SH-SY5Y (cell line): ENCODE results near the gene NR2C1.

Experiments
- GATA2 ChIP-seq: IDR thresholded peaks from 2 replicates; pipeline ENCODE4 v1.6.1; 2011; ENCODE audit warnings: mild to moderate bottlenecking, low read depth, low read length
- GATA3 ChIP-seq: IDR thresholded peaks from 2 replicates; pipeline ENCODE4 v1.6.1; 2011; ENCODE audit warnings: low read depth, mild to moderate bottlenecking, low read length, moderate library complexity

The NR2C1 gene

DNA sequence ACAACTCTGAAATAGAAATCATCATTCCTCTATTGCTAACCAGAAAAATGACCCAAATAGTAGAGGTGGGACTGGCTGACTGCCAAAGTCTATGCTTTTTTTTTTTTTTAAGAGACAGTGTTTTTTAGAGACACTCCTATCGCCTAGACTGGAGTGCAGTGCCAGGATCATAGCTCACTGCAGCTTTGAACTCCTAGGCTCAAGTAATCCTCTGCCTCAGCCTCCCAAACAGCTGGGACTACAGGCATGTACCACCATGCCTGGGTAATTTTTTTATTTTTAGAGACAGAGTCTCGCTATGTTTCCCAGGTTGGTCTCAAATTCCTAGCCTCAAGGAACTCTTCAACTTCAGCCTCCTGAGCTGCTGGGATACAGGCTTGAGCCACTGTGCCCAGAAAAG lies 19.2 kb downstream of the NR2C1 start:
- TF ChIP-seq GATA3 (no peak), GATA2 (no peak)

DNA sequence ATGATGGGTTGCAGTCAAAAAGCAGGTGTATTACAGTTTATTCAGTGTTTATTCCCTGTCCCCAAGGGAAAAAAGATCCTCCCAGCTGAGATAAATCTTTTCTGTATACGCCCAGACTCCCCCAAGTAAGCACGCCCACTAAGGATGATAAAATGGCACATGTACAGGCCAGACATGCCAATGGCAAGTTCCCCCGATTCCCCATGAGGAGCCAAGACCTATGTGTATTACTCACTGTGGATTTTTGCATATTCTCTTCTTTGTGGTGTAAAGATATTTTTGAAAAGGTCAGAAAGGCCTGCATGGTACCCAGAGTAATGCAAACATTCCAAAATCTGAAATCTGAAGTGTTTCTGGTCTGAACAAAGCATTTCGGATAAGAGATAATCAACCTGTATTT lies 22.2 kb downstream of the NR2C1 start:
- TF ChIP-seq GATA3 (no peak), GATA2 (no peak)

- TF ChIP-seq GATA2 (no peak), GATA3 (no peak)
Observed at GRCh38 chr12:95037906-95038305, 35.5 kb downstream of the NR2C1 start.

GRCh38 chr12:95034750-95035149 lies 38.7 kb downstream of the NR2C1 start:
- TF ChIP-seq GATA2 (no peak), GATA3 (no peak)

DNA sequence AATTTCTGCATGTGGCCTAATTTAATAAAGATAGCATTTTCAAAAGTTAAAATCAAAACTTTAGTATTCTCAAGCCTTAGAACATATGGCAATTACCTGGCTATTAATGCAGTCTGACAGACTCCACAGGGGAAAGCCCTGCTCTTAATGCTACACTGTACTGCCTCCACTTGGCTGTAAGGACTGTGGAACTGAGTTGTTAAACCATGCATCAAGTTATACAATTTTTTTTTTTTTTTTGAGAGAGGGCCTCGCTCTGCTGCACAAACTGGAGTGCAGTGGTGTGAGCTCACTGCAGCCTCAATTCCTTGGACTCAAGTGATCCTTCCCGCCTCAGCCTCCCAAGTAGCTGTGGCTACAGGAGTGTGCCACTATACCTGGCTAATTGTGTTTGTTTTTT lies 50.9 kb downstream of the NR2C1 start:
- TF ChIP-seq GATA3 (no peak), GATA2 (no peak)

GRCh38 chr12:95017482-95017881 lies 55.9 kb downstream of the NR2C1 start:
- TF ChIP-seq GATA3 (no peak), GATA2 (no peak)

DNA sequence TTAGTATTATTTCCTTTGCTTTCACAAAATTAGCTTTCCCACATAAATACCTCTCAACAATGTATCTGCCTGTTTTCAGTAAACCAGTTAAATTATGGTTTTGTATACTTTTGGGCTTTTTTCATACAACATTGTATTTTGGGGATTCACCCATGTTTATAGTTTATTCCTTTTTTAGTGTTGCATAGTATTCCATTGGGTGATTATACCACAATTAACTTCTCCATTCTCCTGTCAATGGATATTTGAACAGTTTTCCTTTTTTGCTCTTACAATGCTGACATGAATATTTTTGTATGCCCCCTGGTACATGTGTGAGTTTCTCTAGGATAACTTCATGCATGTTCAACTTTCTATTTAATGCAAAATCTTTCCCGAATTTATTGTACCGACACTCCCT lies 57.3 kb downstream of the NR2C1 start:
- TF ChIP-seq GATA3 (no peak), GATA2 (no peak)

- TF ChIP-seq GATA3 (no peak), GATA2 (no peak)
Observed at GRCh38 chr12:95014554-95014953, 58.9 kb downstream of the NR2C1 start.

DNA sequence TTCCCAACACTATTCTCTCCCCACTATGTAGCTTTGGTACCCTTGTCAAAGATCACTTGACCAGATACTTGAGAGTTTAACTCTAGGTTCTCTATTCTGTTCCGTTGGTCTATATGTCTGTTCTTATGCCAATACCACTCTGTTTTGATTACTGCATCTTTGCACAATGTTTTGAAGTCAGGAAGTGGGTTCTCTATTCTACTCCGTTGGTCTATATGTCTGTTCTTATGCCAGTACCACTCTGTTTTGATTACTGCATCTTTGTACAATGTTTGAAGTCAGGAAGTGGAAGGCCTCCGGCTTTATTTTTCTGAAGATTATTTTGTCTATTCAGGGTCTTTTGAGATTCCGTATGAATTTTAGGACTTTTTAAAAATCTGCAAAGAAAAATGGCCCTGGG lies 67.2 kb downstream of the NR2C1 start:
- TF ChIP-seq GATA2, result no peak
- no peak for TF ChIP-seq GATA3

DNA sequence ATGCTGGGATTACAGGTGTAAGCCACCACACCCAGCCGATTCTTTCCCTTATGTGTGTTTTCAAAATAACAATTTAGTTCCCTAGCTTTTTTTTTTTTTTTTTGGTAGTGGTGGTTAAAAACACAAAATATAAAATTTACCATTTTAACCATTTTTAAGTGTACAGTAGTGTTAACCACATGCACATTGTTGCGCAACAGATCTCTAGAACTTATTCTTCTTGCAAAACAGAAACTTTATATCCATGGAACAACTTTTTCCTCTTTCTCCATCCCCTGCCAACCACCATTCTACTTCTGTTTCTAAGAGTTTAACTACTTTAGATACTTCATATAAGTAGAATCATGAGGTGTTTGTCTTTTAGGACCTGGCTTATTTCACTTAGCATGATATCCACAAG lies 68.8 kb downstream of the NR2C1 start:
- TF ChIP-seq GATA2 (no peak), GATA3 (no peak)

- TF ChIP-seq GATA3, result no peak
- TF ChIP-seq GATA2, result no peak
Observed at GRCh38 chr12:95003921-95004272, 69.5 kb downstream of the NR2C1 start.

GRCh38 chr12:95003213-95003920 lies 70.1 kb downstream of the NR2C1 start, which contains the start of gene NDUFA12:
NDUFA12 (minus strand) TSS chr12:95003697; CDS start chr12:95003680, 17 bp downstream.
- no peak for TF ChIP-seq GATA2
- no peak for TF ChIP-seq GATA3

GRCh38 chr12:95002754-95003153 lies 70.7 kb downstream of the NR2C1 start:
- TF ChIP-seq GATA3, result no peak
- no peak for TF ChIP-seq GATA2

- TF ChIP-seq GATA3 (no peak), GATA2 (no peak)
Observed at GRCh38 chr12:94998326-94998725, 75.1 kb downstream of the NR2C1 start.

DNA sequence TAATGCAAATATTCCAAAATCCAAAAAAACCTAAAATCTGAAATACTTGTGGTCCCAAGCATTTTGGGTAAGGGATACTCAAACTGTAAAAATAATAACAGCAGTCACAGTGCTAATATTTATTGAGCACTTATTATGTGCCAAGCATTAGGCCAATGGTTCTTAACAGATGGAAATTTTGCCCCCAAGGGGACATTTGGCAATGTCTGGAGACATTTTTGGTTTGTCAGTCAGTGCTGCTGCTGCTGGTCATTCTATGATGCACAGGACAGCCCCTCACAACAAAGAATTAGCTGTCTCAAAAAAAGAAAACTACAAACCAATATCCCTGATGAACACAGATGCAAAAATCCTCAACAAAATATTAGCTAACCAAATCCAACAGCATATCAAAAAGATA lies 75.7 kb downstream of the NR2C1 start:
- TF ChIP-seq GATA2 (no peak), GATA3 (no peak)

DNA sequence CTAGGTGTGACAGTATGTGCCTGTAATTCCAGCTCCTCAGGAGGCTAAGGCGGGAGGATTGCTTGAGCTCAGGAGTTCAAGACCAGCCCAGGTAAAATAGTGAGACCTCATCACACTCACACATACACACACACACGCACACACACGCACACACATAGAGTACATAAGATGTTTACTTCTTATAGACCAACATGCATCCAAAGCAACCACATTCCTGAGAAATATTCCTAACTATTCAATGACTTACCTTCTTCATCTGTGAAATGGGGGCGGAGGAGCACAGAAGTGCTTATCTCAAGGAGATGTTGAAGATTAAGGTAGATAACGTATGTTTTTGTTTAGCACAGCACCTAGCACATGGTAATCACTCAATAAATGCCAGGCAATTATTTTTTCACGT lies 76.4 kb downstream of the NR2C1 start:
- TF ChIP-seq GATA3 (no peak), GATA2 (no peak)
